K562 (cell line): ENCODE data around the gene U2SURP.
"Not testable (repeated sequence)": the region's sequence is repeated elsewhere in the genome, so short reads cannot be mapped to it uniquely, and the experiment has no call there.

Experiments
- LEF1 ChIP-seq: fragments of 450-650 bp; IDR thresholded peaks from 2 replicates; pipeline ENCODE4 v1.6.1; 2016; ENCODE audit warnings: mild to moderate bottlenecking
- NFRKB ChIP-seq: fragments of 450-650 bp; IDR thresholded peaks from 2 replicates; pipeline ENCODE4 v1.6.1; 2016; ENCODE audit warnings: low read depth
- NR1H2 ChIP-seq: sonication (generic); formaldehyde crosslinking; IDR thresholded peaks from 2 replicates; pipeline ENCODE4 v1.4.0; 2020; ENCODE audit warnings: mild to moderate bottlenecking, missing genetic modification reagents
- RUNX1 ChIP-seq: sonication (generic); IDR thresholded peaks from 2 replicates; pipeline ENCODE4 v1.6.1; 2016; ENCODE audit warnings: antibody characterized with exemption, low read depth
- SRSF9 ChIP-seq: fragments of 200-400 bp; formaldehyde crosslinking; IDR thresholded peaks from 2 replicates; pipeline ENCODE4 v1.6.1; 2017; ENCODE audit warnings: low read depth, low read length, borderline replicate concordance
- TCF7L2 ChIP-seq: fragments of 150-350 bp; IDR thresholded peaks from 2 replicates; pipeline ENCODE4 v1.6.1; 2016; ENCODE audit warnings: low read depth, mild to moderate bottlenecking, low read length, moderate library complexity
- YY1 ChIP-seq, 3 experiments: IDR thresholded peaks; 2 replicates each; pipeline ENCODE4 v1.6.1; 2011; ENCODE audit warnings: low read length in 2 of 3, mild to moderate bottlenecking in 2 of 3, moderate library complexity in 2 of 3, borderline replicate concordance in 1 of 3, control low read depth in 1 of 3, low read depth in 1 of 3; ENCODE audit not compliant: insufficient read depth in 3 of 3, insufficient replicate concordance in 2 of 3, control insufficient read depth in 1 of 3, insufficient read length in 1 of 3; ENCODE audit errors: extremely low read depth in 1 of 3
- ZHX1 ChIP-seq: fragments of 150-350 bp; conservative IDR thresholded peaks from 2 replicates; pipeline ENCODE4 v1.6.1; 2014; ENCODE audit warnings: low read length
- TF ChIP-seq, protein P1 (sequence below): fragments of 250-450 bp; sonication (Bioruptor Pico); IDR thresholded peaks from 2 replicates; pipeline ENCODE4 v1.4.0; 2020

DNA sequence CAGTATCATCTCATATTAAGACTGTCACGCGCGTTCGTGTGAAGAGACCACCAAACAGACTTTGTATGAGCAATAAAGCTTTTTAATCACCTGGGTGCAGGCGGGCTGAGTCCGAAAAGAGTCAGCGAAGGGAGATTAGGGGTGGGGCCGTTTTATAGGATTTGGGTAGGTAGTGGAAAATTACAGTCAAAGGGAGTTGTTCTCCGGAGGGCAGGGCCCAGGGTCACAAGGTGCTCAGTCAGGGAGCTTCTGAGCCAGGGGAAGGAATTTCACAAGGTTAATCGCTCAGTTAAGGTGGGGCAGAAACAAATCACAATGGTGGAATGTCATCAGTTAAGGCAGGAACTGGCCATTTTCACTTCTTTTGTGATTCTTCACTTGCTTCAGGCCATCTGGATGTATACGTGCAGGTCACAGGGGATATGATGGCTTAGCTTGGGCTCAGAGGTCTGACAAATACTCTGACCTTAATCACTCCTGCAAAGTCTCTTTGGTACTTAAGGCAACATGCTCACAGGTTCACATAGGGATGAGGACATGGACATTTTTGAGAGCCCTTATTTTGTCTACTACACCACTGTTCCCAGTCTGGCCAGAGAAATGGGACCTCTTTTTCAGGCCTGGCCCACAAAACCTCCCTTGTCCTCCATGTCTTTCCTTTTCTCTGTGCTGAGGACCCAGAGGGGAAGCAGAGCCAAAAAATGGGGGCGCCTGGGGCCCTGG is 71.1 kb downstream of the U2SURP start:
- TF ChIP-seq TCF7L2; NFRKB; LEF1; YY1 (IDR thresholded peaks at IDR 0.05; ENCODE audit: borderline replicate concordance in 1 of 3, control insufficient read depth in 1 of 3, extremely low read depth in 1 of 3, insufficient read depth in 3 of 3, insufficient read length in 1 of 3, insufficient replicate concordance in 2 of 3, low read depth in 1 of 3, low read length in 2 of 3); RUNX1; SRSF9; NR1H2 (CRISPR knock-in tag); ZHX1: not testable (repeated sequence)
- TF ChIP-seq, protein P1, sequence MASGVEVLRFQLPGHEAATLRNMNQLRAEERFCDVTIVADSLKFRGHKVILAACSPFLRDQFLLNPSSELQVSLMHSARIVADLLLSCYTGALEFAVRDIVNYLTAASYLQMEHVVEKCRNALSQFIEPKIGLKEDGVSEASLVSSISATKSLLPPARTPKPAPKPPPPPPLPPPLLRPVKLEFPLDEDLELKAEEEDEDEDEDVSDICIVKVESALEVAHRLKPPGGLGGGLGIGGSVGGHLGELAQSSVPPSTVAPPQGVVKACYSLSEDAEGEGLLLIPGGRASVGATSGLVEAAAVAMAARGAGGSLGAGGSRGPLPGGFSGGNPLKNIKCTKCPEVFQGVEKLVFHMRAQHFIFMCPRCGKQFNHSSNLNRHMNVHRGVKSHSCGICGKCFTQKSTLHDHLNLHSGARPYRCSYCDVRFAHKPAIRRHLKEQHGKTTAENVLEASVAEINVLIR (CRISPR knock-in tag), result not testable (repeated sequence)
